Measurements from ENCODE around the gene RNF38. TPM values are rescaled to one million over a fixed set of nuclear protein-coding genes. Genes with fewer than 3 reads are reported as not detected.

The RNF38 gene
- total and polyA plus RNA-seq, 2 donors (not counting 3 experiments of a cell fraction or from before 2014, with no cell fraction given) = 36.7 to 47.2 TPM

- intact Hi-C loops (cut with micrococcal nuclease) = no loop called here
- no peak overlapping the region for H3K4me2 ChIP-seq (ENCODE audit: insufficient read depth, low read length)
- no peaks in the 10 kb centered on the region for H3K27me3 ChIP-seq (ENCODE audit: control insufficient read depth in 2 of 2, insufficient read depth in 2 of 2, low read length in 2 of 2)
- no peak overlapping the region for H3K27ac ChIP-seq (ENCODE audit: insufficient read depth, low read depth, low read length)
- POLR2A ChIA-PET = no interaction called here
- no peaks in the 10 kb centered on the region for H3K36me3 ChIP-seq (ENCODE audit: control insufficient read depth in 2 of 2, extremely low read depth in 1 of 2, insufficient read depth in 2 of 2, low read length in 2 of 2)
- CTCF ChIA-PET = interaction anchor here (1.3 to 5.6 kb wide), 3 partner anchors 9 to 67 kb away, joined by 3 to 46 read pairs (median 8); no protein-coding TSS in a partner anchor
- no peaks in the 10 kb centered on the region for H3K9me3 ChIP-seq (replicated peaks; ENCODE audit: control insufficient read depth, insufficient read depth, low read length)
- no peaks in the 10 kb centered on the region for H4K20me1 ChIP-seq (replicated peaks; ENCODE audit: control insufficient read depth, extremely low read depth, insufficient read depth, low read length)
- H2AFZ ChIP-seq (ENCODE audit: low read depth, low read length) = peak overlapping the region; percentile 79
- H3K4me1 ChIP-seq (ENCODE audit: control insufficient read depth, extremely low read depth, insufficient read depth, low read length) = peaks cover 7% of the 10 kb centered on the region
- H3K79me2 ChIP-seq (ENCODE audit: control insufficient read depth, insufficient read depth, low read length) = no peaks in the 10 kb centered on the region
- H3K9ac ChIP-seq (replicated peaks; ENCODE audit: extremely low read depth, insufficient read depth, low read length) = no peak overlapping the region
- BruUV-seq (replicated peaks) = no TSS peak
- H3K4me3 ChIP-seq (replicated peaks in 1 of 3; ENCODE audit: insufficient read depth in 1 of 3, low read depth in 1 of 3, low read length in 3 of 3) = no peak overlapping the region
- dilution Hi-C loops (cut with MboI; ENCODE audit: extremely low pct_ligation_motif_present, low sequenced_read_pairs) = no loop called here
- DNase-seq (ENCODE audit: low read depth, low spot score) = peak; percentile 66
- TF ChIP-seq MYC (IDR thresholded peaks at IDR 0.05; ENCODE audit: low read depth, low read length) (no peak), GATA2 (IDR thresholded peaks at IDR 0.05; ENCODE audit: insufficient read depth, insufficient read length, low read depth, low read length) (peak; percentile 49), FOS (IDR thresholded peaks at IDR 0.05; ENCODE audit: borderline replicate concordance, insufficient read depth, low read length) (no peak), JUN (IDR thresholded peaks at IDR 0.05; ENCODE audit: borderline replicate concordance, insufficient read depth, insufficient read length, low read depth) (no peak), MAX (IDR thresholded peaks at IDR 0.05; ENCODE audit: insufficient read depth, insufficient read length) (no peak), EZH2 (IDR thresholded peaks at IDR 0.05; ENCODE audit: borderline replicate concordance, low read depth, low read length, severe bottlenecking) (no peak)
- no peaks in the 10 kb centered on the region for H3K9me1 ChIP-seq (replicated peaks; ENCODE audit: control insufficient read depth, extremely low read depth, insufficient read depth, low read length)
- FAIRE-seq = peak; percentile 72
Measured at GRCh38 chr9:36316611-36317317, 83.3 kb downstream of the RNF38 start.

- FAIRE-seq (no peak), DNase-seq (ENCODE audit: low read depth, low spot score) (no peak)
- H3K9ac ChIP-seq (replicated peaks; ENCODE audit: extremely low read depth, insufficient read depth, low read length) = no peak overlapping the region
- H4K20me1 ChIP-seq (replicated peaks; ENCODE audit: control insufficient read depth, extremely low read depth, insufficient read depth, low read length) = no peaks in the 10 kb centered on the region
- H2AFZ ChIP-seq (ENCODE audit: low read depth, low read length) = no peak overlapping the region
- no peak overlapping the region for H3K27ac ChIP-seq (ENCODE audit: insufficient read depth, low read depth, low read length)
- H3K4me3 ChIP-seq (replicated peaks in 1 of 3; ENCODE audit: insufficient read depth in 1 of 3, low read depth in 1 of 3, low read length in 3 of 3) = no peak overlapping the region
- H3K27me3 ChIP-seq (ENCODE audit: control insufficient read depth in 2 of 2, insufficient read depth in 2 of 2, low read length in 2 of 2) = no peaks in the 10 kb centered on the region
- peaks cover 7% of the 10 kb centered on the region for H3K4me1 ChIP-seq (ENCODE audit: control insufficient read depth, extremely low read depth, insufficient read depth, low read length)
- ChIA-PET CTCF (interaction anchor here (1.3 to 5.6 kb wide), 2 partner anchors 10 to 12 kb away, joined by 8 to 46 read pairs; no protein-coding TSS in a partner anchor), POLR2A (no interaction called here)
- H3K9me3 ChIP-seq (replicated peaks; ENCODE audit: control insufficient read depth, insufficient read depth, low read length) = no peaks in the 10 kb centered on the region
- no peaks in the 10 kb centered on the region for H3K36me3 ChIP-seq (ENCODE audit: control insufficient read depth in 2 of 2, extremely low read depth in 1 of 2, insufficient read depth in 2 of 2, low read length in 2 of 2)
- intact Hi-C loops (cut with micrococcal nuclease) = no loop called here
- H3K79me2 ChIP-seq (ENCODE audit: control insufficient read depth, insufficient read depth, low read length) = no peaks in the 10 kb centered on the region
- H3K9me1 ChIP-seq (replicated peaks; ENCODE audit: control insufficient read depth, extremely low read depth, insufficient read depth, low read length) = no peaks in the 10 kb centered on the region
- dilution Hi-C loops (cut with MboI; ENCODE audit: extremely low pct_ligation_motif_present, low sequenced_read_pairs) = no loop called here
- H3K4me2 ChIP-seq (ENCODE audit: insufficient read depth, low read length) = no peak overlapping the region
- BruUV-seq (replicated peaks) = no TSS peak
- no peak for TF ChIP-seq POLR2A (IDR thresholded peaks at IDR 0.05; ENCODE audit: low read depth, low read length)
- TF ChIP-seq CTCF (IDR thresholded peaks at IDR 0.05; ENCODE audit: extremely low read depth in 1 of 2, insufficient read depth in 1 of 2, low read depth in 1 of 2, low read length in 2 of 2) = no peak
- TF ChIP-seq EZH2 (IDR thresholded peaks at IDR 0.05; ENCODE audit: borderline replicate concordance, low read depth, low read length, severe bottlenecking) = no peak
- TF ChIP-seq POLR2AphosphoS5 (IDR thresholded peaks at IDR 0.05; ENCODE audit: insufficient read depth, low read depth, low read length) = no peak
- TF ChIP-seq FOS (IDR thresholded peaks at IDR 0.05; ENCODE audit: borderline replicate concordance, insufficient read depth, low read length) = no peak
- no peak for TF ChIP-seq MYC (IDR thresholded peaks at IDR 0.05; ENCODE audit: low read depth, low read length)
- TF ChIP-seq MAX (IDR thresholded peaks at IDR 0.05; ENCODE audit: insufficient read depth, insufficient read length) = no peak
Measured at GRCh38 chr9:36316049-36316448, 84.0 kb downstream of the RNF38 start.
